Upper lobe of left lung (tissue), 4 donors: ENCODE data around the gene ADAMTS4.

ENCODE experiments used
- CTCF ChIP-seq, 6 experiments: fragments of 450-650 bp in 4 of 6; fragments of 200-600 bp in 2 of 6; sonication (generic) in 2 of 6; IDR thresholded peaks; one replicate each; pipeline ENCODE4 v1.5.1; 2016 to 2019; ENCODE audit warnings: antibody characterized with exemption in 6 of 6
- POLR2AphosphoS5 ChIP-seq, 2 donors: sonication (generic); formaldehyde crosslinking; IDR thresholded peaks; one replicate each; pipeline ENCODE4 v1.5.1; 2017; ENCODE audit warnings: antibody characterized with exemption in 2 of 2

- TF ChIP-seq CTCF (IDR thresholded peaks at IDR 0.05) (no peak), POLR2AphosphoS5 (IDR thresholded peaks at IDR 0.05) (no peak)
Observed at GRCh38 chr1:161223805-161224694, 25.2 kb upstream of the ADAMTS4 start.
